HCT116 (cell line): ENCODE results near the gene HDAC11.

Experiments used
- CTCF ChIP-seq, 3 experiments: fragments of 200-600 bp in 1 of 3; sonication (generic) in 1 of 3; IDR thresholded peaks in 2 of 3; conservative IDR thresholded peaks in 1 of 3; 2 replicates each; pipeline ENCODE4 v1.5.1; 2012 to 2017; ENCODE audit warnings: low read depth in 2 of 3, low read length in 2 of 3, antibody characterized with exemption in 1 of 3, borderline replicate concordance in 1 of 3, control low read depth in 1 of 3, mild to moderate bottlenecking in 1 of 3, mixed read lengths in 1 of 3, mixed run types in 1 of 3, moderate library complexity in 1 of 3; ENCODE audit not compliant: insufficient read depth in 1 of 3
- EZH2 ChIP-seq: fragments of 200-600 bp; sonication (generic); IDR thresholded peaks from 2 replicates; pipeline ENCODE4 v1.6.1; 2017; ENCODE audit warnings: antibody characterized with exemption, mixed run types
- FOSL1 ChIP-seq: IDR thresholded peaks from 2 replicates; pipeline ENCODE4 v1.6.1; 2012; ENCODE audit warnings: low read depth
- JUND ChIP-seq: IDR thresholded peaks from 2 replicates; pipeline ENCODE4 v1.6.1; 2012
- MAX ChIP-seq: IDR thresholded peaks from 2 replicates; pipeline ENCODE4 v1.6.1; 2012
- POLR2A ChIP-seq: IDR thresholded peaks from 2 replicates; pipeline ENCODE4 v1.7.0; 2011; ENCODE audit warnings: borderline replicate concordance; ENCODE audit not compliant: insufficient read depth, insufficient read length; ENCODE audit errors: extremely low read depth
- POLR2AphosphoS5 ChIP-seq: IDR thresholded peaks from 2 replicates; pipeline ENCODE4 v1.6.1; 2011; ENCODE audit warnings: mild to moderate bottlenecking, low read depth, low read length, moderate library complexity
- REST ChIP-seq: IDR thresholded peaks from 2 replicates; pipeline ENCODE4 v1.6.1; 2012; ENCODE audit warnings: low read depth
- SIN3A ChIP-seq: IDR thresholded peaks from 2 replicates; pipeline ENCODE4 v1.6.1; 2012; ENCODE audit warnings: low read depth
- SRF ChIP-seq: IDR thresholded peaks from 2 replicates; pipeline ENCODE4 v1.6.1; 2012; ENCODE audit warnings: low read depth
- YY1 ChIP-seq: IDR thresholded peaks from 2 replicates; pipeline ENCODE4 v1.6.1; 2011; ENCODE audit warnings: low read length, low read depth, moderate library complexity, mild to moderate bottlenecking; ENCODE audit not compliant: insufficient replicate concordance; ENCODE audit errors: extremely low read depth
- ZBTB33 ChIP-seq: IDR thresholded peaks from 2 replicates; pipeline ENCODE4 v1.6.1; 2011; ENCODE audit warnings: mild to moderate bottlenecking, low read length, moderate library complexity; ENCODE audit not compliant: insufficient replicate concordance; ENCODE audit errors: extremely low read depth
- ZNF274 ChIP-seq: fragments of 200-500 bp; sonication (Bioruptor generic); IDR thresholded peaks from 2 replicates; pipeline ENCODE4 v1.6.1; 2014; ENCODE audit warnings: mild to moderate bottlenecking, low read depth, low read length, inconsistent platforms

- TF ChIP-seq YY1: no peak
- TF ChIP-seq CTCF (IDR thresholded peaks at IDR 0.05 in 2 of 3, conservative IDR thresholded peaks at IDR 0.05 in 1 of 3; ENCODE audit: borderline replicate concordance in 1 of 3, insufficient read depth in 1 of 3, low read depth in 2 of 3, low read length in 2 of 3): no peak
- no peak for TF ChIP-seq POLR2A
- no peak for TF ChIP-seq POLR2AphosphoS5
- no peak for TF ChIP-seq EZH2
- TF ChIP-seq JUND: no peak
- TF ChIP-seq SRF: no peak
- TF ChIP-seq REST: no peak
- no peak for TF ChIP-seq MAX
- no peak for TF ChIP-seq ZNF274
- no peak for TF ChIP-seq ZBTB33
- TF ChIP-seq FOSL1: no peak
- TF ChIP-seq SIN3A: no peak
Measured at GRCh38 chr3:13492976-13493866, 13.1 kb downstream of the HDAC11 start.
